Effector CD8-positive, alpha-beta T cell (primary cell): ENCODE measurements around the gene RHBDD3.

Experiments
- DNase-seq: peaks from one replicate; lab custom pipeline; 2025; lab: John Stamatoyannopoulos, UW

Gene RHBDD3

GRCh38 chr22:29306175-29306834 is 38.5 kb upstream of the RHBDD3 start, which contains the start of gene GAS2L1:
TSS of gene GAS2L1 (plus strand) at chr22:29306650. CDS start at chr22:29308106, 1,456 bp downstream.
- no peak for DNase-seq

GRCh38 chr22:29305836-29306174 is 38.0 kb upstream of the RHBDD3 start:
- no peak for DNase-seq

DNA sequence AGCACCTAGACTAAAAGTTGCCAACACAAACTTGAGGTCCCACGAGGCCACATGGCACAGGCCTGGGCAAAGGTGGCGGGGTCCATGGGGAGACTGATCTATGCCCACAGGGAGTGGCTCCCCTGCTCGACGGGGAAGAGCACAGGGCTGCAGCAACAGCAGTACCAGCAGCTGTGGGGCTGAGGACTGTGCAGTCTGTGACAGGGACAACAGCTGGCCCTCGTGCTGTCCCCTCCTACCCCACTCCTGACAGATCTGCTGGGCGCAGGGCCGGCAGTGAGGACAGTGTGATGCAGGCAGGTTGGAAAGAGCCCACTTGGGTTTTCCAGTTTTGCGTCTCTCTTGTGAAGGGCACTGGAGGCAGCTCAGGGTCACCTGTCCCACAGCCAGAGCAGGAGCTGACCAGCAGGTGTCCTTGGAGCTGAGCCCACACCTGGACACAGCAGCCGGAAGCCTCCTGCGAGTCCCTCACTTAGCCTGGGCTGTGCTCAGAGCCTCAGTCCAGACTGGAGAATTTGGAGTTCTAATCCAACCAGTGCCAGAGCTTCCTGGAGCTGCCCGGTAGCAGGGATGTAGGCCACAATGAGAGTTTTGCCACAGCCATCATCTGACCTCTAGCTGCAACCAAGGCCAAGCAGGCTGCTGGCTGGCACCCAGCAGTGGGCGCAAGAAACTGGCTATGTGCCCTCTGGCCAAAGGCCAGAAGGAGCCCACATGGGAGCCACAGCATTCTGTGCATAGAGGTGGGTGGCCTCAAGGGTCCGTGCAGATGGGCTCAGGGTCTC is 35.1 kb upstream of the RHBDD3 start:
- no peak for DNase-seq

DNA sequence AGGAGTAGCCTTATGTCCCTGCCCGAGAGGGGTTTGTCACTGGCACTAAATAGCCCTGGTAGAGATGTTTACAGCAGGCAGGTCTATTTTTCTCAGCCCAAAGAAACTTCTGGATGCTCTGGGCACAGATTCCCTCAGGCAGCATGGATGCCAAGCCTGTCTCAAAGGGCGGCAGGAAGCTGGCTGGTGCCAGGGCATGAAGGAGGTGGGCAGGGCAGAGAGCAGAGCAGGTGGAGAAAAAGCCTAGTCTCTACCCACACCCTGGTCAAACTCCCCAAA is 34.6 kb upstream of the RHBDD3 start:
- DNase-seq = no peak

DNA sequence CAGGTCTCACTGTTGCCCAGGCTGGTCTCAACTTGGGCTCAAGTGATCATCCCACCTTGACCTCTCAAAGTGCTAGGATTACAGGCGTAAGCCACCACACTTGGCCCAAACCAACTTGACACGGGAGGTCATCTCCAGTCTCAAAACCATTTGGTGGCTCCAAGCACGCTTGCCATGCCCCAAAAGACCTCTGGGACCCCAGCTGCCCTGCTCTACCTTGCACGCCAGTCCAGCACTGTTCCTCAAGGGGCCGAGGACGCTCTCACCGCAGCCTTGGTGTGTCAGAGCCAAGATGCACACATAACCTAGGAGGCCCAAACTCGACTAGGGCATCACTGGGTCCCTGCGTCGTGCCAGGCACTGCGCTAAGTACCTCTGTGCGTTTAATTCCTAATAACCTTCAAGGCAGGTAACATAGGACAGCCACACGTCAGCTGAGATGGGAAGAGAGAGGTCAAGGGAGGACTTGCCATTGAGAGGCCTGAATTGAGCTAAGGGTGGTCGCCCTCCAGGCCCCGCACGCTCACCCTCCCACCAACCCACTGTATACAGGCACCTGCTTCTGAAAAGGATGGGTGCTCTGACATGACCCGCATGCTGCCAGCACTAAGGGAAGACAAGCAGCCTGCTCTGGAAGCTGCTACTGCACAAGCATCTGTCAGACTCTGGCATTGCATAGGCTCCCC is 34.1 kb upstream of the RHBDD3 start:
- DNase-seq = no peak

GRCh38 chr22:29300807-29301601 is 33.2 kb upstream of the RHBDD3 start:
- DNase-seq = no peak

DNA sequence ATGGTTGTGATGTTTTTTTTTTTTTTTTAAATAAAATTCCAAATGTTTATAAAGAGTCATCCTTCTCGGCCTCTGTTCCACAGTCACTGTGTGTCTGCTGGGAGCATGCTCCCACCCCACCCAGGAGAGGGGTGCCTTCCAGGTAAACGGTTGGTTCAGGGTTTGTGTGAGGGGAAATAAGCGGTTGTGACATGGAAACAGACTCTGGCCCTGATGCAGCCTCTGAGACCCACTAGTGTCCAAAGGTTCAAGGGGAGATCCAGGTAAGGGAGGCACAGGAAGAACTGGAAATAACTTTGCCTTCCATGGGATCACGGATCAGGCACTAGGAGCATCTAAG is 32.7 kb upstream of the RHBDD3 start:
- DNase-seq = no peak

DNA sequence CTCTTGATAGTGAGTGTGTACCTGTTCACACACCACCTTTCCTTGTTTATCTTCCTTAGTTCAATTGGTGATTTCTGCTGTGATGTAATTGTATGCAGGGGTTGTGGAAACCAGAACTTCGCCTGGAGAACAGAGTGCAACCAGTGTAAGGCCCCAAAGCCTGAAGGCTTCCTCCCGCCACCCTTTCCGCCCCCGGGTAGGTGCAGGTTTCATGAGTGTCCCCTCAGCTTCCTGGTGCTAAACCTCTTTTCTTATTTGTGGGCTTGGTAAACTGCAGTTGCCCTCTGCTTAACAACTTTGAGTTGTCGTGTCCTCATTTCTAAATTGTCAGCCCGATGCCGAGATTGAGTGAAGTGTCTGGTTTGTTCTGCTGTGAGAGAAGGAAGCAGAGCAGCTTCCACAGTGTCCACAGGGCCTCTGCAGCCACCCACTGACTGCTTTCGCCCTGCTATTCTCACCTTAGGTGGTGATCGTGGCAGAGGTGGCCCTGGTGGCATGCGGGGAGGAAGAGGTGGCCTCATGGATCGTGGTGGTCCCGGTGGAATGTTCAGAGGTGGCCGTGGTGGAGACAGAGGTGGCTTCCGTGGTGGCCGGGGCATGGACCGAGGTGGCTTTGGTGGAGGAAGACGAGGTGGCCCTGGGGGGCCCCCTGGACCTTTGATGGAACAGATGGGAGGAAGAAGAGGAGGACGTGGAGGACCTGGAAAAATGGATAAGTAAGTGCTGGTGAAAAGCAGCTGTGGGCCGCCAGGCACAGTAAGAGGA is 31.5 kb upstream of the RHBDD3 start:
- DNase-seq = no peak

DNA sequence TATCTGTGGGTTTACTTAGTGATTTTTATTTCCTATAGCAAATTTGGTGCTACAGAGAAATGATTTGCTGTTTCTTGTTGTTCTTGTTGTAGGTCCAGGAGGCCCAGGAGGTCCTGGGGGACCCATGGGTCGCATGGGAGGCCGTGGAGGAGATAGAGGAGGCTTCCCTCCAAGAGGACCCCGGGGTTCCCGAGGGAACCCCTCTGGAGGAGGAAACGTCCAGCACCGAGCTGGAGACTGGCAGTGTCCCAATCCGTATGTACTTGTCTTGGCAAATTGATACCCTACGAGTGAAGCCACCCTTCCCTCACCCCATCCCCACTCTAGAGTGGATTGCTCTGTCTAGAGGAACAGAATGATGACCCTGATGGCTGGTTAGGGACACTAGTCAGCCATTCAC is 30.9 kb upstream of the RHBDD3 start:
- DNase-seq = no peak

GRCh38 chr22:29292379-29292778 is 24.6 kb upstream of the RHBDD3 start:
- DNase-seq = no peak

GRCh38 chr22:29291215-29291614 is 23.4 kb upstream of the RHBDD3 start:
- no peak for DNase-seq

GRCh38 chr22:29290061-29290460 is 22.3 kb upstream of the RHBDD3 start:
- no peak for DNase-seq

DNA sequence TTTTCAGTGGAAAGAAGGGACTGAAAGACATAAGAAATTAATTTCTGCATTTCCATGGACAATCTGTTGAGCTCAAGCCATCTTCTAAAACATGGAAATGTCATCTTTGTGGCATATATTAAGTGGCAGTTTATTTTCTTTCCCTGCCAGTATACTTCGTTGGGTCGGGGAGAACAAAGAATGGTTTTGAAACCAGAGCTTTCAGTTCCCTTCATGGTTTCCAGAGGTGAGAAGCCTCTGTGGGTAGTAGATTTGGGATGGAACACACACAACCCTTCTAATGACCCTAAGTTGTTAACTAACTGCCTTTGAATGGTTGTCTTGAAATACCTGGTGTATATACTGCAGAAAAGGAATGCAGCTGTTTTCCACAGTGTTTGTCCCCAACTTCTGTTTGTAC is 21.1 kb upstream of the RHBDD3 start:
- no peak for DNase-seq

GRCh38 chr22:29284196-29284595 is 16.4 kb upstream of the RHBDD3 start:
- DNase-seq = no peak

- DNase-seq = no peak
These were observed 10.1 kb upstream of the RHBDD3 start for GRCh38 chr22:29277927-29278326.

DNA sequence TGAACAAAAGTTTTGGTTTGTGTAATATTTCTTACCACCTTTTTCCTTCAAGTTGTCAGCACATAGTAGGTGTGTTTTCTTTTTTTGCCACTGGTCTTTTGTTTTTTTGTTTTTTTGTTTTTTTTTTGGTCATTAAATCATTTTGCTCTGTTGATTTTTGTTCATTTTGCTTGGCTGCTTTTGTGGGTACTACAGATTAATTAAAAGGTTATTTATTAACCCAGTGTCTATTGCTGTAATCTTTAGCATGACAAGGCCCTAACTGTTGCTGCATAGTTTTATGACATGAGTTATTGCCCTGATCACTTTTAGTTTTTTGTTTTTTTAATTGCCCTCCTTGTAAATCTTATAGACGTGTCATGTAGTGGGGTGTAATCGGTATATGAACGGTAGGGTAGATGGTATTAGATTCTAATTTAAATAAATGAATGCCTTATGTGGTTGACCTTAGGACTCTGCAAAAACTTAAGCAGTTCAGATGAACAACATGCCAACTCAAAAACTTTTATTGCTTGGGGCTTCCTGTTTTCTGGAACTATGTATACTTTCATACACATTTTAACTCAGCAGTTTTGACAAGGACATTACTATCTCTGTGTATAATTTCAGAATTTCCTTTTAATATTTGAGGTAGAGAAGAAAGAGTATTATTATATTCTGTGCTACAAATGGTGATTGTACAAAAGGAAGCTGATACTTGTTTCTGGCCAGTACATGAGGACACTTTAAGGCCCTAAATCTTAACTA is 8.2 kb upstream of the RHBDD3 start:
- DNase-seq = no peak

DNA sequence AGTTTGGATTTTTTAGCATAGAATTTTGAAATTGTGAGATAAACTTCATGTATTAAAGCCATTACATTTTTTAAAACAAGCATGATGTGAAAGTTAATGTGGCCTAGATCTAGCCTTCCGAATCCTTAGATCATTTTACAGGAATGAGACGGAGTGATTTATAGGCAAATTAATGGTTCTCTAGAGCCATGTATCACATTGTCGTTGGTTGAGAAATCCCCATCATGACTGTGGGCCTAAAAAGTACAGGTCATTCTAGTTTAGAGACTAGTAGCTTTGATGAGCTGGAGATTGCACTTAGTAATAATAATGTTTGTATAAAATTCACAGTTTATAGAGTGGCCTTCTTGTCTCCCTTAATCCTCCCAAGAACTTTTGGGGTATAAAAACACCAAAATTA is 7.4 kb upstream of the RHBDD3 start:
- DNase-seq = no peak

DNA sequence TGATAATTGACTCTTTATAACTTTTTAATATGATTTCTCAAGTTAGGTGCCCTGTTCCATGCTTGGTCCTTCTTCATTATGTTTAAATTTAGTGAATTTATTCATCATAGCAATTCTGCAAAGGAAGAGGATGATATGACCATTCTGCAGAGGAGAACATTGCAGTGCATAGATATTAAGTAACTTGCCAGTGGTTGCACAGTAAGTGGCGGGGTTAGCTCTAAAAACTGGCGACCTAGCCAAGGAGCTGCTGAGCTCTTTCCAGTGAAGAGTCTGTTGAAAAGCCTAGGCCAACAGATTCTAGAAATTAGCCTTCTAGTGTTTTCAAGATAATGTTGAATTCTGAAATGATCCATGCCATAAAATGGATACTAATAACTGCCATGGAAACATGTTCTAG is 4.8 kb upstream of the RHBDD3 start:
- DNase-seq = no peak

GRCh38 chr22:29270475-29271271 is 2.9 kb upstream of the RHBDD3 start:
- DNase-seq = no peak

- DNase-seq = no peak
These were observed 2.1 kb upstream of the RHBDD3 start for GRCh38 chr22:29269731-29270474.
